Stimulated activated naive CD4-positive, alpha-beta T cell (primary cell): Measurements from ENCODE around the gene METAP1.
"Not testable (repeated sequence)": the region's sequence is repeated elsewhere in the genome, so short reads cannot be mapped to it uniquely, and the experiment has no call there.

Source experiments
- DNase-seq, 6 experiments: peaks; one replicate each; lab custom pipeline; 2025; lab: John Stamatoyannopoulos, UW

METAP1 gene

DNA sequence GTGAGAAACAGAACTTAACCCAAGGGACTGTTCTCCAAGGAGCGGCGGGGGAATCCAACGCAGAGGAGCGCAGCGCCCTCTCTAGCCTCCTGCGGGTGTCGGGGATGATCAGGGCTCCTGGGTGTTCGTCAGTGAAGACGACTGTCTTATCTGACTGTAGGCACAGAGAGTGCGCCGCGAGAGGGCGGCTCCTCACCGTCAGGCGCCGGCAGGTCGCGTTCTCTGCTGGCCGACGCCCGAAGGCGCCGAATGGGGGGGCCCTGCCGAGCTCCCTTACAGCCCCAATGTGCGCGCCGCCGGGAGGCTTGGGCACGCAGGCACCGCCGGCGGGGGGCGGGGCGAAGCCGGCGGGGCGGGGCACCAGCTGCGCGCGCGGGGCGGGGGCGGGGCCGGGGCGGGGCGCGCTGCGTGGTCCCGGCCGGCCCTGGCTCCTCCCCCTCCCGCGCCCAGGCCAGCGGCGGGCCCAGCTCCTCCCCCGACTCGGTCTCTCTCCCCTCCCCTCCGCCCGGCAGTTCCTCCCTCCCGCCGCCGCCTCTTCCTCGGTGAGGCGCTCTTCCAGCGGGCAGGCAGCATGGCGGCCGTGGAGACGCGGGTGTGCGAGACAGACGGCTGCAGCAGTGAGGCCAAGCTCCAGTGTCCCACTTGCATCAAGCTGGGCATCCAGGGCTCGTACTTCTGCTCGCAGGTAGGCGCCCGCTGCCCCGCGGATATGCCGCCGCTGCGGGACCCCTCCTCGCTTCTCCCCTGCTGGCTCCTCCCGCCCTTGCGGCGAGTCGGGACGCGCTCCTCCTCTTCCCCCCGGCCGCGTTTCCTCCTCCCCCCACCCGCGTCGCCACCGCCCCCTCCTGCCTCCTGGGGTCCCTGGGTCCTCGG is at the start of gene METAP1:
TSS of gene METAP1 (plus strand) at position 539 of the 873 bp plus-strand sequence. CDS start at position 572, 33 bp downstream.
- peak; percentile 95 to 97 (median 95) for DNase-seq

DNA sequence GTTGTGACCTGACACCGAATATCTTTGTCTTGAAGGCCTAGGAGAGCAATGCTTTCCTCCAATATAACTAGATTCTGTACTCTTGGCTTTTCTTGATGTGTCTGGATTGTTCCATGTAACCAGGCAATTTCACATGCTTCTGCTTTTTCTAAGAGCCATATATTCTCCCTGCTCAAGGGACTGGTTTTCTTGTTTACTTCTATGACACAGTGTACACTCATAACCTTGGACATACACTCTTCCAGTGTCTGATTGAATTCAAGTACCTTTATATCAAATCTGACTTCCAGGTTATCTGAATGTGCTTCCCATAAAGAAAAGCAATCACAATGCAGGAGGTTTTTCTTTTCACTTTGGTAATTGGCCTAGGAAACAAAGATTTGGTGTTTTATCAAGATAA is 49.2 kb upstream of the METAP1 start:
- no peak for DNase-seq

DNA sequence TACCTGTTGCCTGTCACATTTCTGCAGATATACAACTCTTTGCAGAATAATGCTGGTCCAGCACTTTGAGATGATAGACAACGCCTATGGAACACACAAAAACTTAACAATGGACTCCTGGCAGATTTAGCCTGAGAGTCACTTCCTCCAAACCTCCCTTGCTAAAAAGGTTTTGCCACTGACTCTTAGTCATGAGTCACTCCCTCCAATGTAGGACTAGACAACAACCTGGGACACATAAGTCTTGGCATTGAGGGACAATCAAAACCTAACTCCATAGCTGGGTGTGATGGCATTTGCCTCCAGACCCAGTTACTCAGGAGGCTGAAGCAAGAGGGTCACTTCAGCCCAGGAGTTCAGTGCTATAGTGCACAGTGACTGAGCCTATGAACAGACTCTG is 44.6 kb upstream of the METAP1 start:
- DNase-seq, result no peak

DNA sequence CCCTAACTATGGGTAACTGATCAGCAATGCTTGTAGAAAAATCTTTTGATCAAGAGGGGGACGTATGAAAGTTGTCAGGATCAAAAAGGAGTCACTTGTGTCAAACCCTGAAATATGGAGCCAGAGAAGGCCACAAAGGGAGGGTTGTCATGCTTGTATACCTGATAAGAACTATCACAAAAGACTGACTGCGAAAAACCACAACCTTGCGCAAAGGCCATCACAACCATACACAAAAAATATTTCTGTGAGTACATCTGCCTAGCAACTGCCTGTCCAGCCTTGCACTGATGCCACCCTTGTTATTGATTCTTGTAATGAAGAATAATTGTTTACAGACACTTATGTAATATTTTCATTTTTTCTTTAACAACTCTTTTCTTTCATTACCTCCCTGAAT is 43.8 kb upstream of the METAP1 start:
- no peak for DNase-seq

DNA sequence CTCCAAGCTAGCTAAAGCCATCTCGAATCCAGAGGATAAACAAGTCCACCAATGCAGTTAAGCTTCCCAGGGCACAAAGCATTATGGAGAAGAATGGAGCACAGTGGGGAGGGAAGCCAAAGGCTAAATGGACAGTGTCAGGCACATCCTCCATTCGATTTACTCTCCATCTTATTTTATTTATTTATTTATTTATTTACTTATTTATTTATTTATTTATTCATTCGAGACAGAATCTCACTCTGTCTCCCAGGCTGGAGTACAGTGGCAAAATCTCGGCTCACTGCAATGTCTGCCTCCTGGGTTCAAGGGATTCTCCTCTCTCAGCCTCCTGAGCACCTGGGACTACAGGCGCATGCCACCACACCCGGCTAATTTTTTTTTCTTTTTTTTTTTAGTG is 40.3 kb upstream of the METAP1 start:
- DNase-seq, result no peak

DNA sequence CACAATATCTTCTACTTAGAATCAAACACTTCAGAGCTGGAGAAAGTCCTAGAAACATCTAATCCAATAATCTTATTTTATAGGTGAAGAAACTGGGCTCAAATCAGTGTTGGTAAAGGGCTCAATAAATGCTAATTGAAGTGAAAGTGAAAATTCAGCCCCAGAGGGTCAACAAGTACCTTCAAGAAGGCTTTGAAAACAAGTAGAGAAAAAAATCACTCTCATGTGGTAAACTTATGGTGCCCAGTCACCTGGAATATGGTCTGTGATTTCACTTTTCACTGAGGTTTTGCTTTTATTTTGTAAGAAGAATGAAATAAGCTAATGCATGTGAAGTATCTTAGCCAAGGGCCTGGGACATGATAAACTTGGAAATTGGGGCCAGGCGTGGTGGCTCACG is 37.5 kb upstream of the METAP1 start:
- DNase-seq, result no peak

DNA sequence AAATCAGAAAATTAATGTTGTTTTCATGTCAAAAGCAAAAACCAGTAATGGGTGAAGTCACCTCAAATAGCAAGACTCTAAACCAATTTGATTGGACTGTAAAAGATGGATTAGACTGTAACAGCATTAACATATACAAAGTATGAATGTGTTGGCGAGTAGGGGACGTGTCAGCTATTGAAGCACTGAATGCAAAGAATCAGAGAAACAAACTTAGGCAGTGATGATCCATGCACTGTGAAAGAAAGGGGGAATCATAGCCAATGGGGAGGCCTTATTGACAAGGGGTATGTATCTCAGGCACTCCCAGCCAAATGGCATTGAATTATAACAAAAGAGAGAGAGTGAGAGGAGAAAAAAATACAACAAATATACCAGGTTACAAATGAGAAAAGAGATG is 36.1 kb upstream of the METAP1 start:
- no peak for DNase-seq

DNA sequence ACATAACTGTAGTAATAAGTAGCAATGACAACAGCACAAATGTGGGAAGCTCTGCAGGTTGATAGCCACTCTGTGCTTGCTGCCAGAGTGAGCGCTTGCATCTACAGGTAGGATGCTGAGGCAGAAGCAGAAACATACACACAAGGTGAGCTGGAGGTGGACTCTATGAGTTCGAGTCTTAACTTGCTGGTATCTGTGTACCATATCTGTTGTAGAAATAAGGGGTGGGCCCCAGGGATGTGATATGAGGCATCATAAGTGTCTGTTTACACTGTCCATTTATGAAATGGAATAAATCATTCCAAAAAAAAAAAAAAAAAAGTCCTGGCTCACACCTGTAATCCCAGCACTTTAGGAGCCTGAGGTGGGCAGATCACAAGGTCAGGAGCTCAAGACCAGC is 33.8 kb upstream of the METAP1 start:
- DNase-seq, result no peak

DNA sequence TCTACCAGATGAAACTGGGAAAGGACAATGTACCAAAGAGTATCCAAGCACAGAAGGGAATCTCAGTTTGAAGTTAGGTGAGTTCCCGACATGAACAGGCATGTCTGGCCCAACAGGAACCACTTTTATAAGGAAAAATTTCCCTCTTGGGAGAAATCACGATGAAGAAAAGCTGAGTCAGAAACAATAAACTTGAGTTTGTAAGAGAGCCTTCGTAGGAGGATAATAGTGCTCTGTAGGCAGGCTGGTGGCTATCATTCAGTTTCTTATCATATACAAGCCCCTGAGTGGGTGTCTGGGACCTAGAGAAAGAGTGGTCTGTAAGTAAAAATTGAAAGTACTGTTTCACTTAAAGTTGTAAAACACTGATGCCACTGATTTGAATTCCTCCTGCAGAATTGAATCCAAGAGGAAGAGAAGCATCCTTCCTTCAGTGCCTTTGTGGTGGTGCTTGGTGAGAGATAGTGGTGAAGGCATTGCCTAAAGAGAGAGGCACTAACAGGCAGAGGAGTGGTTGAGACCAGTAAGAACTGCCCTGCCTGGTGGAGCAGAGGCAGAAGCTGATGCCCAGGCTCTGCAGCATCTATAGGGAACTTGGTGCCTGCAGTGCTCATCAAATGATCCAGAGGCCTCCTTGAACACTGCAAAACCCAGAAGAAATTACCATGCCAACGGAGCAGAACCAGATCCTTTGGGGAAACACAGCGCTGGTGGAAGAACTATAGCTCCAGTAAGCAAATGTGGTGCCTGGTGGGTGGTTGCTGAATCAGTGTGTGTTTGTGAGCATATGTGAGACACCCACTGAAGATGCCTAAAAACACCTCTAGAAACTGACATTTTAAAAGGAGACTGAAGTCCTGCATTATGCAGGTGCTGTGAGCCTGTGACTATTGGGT is 31.7 kb upstream of the METAP1 start:
- no peak for DNase-seq

DNA sequence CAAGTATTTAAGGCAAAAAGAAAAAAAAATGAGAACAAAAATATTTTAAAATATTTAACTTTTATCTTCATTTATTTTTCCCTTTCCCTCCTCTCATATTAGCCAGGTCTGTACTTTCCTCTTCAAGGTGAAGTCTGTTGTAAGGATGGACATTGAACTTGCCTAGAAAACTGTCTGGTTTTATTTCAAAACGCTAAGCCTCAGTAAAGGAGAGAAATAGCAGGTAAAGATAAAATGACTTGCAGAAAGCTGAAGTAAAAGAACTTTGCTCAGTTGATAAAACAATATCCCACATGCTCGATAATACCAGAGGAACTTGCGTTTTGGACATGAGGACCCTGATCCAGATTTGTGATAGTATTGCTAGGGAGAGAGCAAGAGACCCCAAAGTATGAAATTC is 28.6 kb upstream of the METAP1 start:
- DNase-seq, result no peak

DNA sequence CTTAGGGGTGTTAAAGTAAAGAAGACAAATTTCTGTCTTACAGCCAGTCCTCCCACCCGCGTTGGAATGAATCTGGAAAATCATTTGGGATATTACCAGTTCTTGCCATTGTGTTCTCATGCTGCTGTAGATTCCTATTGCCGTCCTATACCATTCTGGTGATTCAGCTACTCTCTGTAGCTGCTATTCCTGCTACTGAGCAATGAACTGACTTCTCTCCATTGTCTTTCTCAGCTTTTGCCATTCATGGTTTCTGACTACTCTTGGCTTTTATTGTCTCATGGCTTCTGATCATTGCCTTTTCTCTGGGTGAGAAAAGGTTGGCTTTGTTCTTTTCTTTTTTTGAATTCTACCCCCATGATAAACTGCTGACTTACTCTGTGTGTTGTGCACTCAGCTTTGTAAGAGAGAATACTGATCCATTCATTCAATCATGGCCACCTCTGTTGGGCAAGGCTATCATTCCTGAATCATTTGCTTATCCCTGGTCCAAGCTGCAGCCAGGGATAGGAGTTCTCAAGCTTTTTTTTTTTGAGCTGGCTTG is 27.7 kb upstream of the METAP1 start:
- DNase-seq, result no peak

DNA sequence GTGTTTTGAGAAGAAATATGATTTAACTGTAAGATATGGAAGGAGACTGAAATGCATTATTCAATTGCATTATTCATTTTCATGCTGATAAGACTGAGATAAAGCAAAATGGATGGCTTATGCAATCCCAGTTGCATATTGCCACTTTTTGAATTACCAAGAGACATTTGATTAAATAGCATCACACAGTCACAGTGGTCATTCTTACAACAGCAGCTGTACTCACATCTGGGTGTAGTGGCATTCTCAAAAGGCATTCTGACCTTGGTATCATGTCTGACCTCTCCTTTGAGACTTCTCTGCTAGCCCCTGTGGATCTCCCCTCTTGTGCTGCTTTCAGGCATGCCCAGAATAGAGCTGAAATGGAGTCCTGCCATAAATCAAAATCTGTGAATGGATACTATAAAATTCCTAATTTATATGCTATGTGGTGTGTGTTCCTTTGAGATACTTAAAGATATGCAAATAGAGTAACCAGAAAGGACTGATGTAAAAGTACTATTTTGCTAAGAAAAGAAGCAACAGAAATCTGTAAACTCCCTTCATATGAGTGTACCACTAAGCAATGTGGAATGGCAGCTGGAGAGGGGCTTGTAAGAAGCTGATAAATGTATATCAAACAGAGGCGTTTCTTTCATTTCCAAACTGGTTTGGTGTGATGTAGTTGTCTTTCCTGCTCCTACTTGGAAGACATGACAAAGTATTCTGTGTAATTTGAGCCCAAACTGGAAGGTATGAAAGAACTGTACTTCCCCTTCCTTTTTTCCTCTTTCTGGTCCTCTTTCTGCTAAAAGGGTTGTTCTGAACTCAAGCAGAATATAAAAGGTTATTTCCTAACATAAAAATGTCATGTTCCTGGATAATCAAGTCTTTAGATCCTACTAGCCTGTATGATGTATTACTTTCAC is 25.4 kb upstream of the METAP1 start:
- no peak for DNase-seq

DNA sequence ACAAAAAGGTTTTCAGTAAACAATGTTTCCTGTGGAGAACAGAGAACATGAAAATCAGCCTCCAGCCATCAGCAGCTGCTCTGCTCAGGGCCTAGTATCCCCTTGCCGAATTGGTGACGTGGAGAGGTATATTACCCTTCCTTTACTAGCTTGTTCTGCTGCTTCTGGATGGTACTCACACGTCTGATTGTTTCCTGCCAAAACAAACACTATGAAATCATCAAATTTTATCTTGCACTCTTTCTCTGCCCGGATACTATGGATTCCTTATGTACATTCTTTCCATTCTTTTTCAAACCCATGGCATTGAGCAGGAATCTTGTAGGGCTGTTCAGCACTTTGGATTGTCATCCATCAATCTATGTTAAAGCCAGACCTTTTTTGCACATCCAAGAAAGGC is 18.8 kb upstream of the METAP1 start:
- DNase-seq, result no peak

DNA sequence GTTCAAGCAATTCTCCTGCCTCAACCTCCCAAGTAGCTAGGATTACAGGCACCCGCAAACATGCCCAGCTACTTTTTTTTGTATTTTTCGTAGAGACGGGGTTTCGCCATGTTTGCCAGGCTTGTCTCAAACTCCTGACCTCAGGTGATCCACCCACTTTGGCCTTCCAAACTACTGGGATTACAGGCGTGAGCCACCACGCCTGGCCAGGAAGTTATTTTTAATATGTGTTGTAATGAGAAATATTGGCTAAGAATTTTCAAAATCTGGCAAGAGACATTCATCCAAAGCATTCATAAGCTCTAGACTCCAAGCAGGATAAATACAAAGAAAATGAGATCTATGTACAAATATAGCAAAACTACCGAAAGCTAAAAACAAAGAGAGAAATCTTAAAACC is 18.0 kb upstream of the METAP1 start:
- no peak for DNase-seq

DNA sequence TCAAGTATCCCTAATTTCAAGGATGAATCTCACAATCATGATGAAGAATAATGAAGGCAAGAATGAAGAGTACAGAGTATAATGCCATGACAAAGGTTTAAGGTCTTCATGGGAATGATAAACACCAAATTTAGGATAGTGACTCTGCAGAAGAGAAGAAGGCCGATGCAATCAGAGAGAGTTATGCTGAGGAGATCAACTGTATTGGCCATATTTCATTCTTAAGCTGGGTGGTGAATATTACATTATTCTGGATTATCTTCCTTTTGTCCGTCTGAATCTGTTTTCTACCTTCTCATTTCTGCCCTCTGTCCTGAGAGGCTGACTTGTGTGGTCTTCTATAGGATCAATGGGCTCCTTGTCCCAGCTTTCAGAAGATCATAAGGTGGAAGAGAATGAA is 7.8 kb upstream of the METAP1 start:
- no peak for DNase-seq

DNA sequence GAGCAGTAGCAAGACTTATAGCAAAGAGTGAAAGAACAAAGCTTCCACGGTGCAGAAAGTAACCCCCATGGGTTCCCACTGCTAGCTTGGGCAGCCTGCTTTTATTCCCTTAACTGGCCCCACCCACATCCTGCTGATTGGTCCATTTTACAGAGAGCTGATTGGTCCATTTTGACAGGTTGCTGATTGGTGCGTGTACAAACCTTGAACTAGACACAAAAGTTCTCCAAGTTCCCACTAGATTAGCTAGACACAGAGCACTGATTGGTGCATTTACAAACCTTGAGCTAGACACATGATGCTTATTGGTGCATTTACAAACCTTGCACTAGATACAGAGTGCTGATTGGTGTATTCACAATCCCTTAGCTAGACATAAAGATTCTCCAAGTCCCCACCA is 2.7 kb upstream of the METAP1 start:
- DNase-seq, result not testable (repeated sequence)

DNA sequence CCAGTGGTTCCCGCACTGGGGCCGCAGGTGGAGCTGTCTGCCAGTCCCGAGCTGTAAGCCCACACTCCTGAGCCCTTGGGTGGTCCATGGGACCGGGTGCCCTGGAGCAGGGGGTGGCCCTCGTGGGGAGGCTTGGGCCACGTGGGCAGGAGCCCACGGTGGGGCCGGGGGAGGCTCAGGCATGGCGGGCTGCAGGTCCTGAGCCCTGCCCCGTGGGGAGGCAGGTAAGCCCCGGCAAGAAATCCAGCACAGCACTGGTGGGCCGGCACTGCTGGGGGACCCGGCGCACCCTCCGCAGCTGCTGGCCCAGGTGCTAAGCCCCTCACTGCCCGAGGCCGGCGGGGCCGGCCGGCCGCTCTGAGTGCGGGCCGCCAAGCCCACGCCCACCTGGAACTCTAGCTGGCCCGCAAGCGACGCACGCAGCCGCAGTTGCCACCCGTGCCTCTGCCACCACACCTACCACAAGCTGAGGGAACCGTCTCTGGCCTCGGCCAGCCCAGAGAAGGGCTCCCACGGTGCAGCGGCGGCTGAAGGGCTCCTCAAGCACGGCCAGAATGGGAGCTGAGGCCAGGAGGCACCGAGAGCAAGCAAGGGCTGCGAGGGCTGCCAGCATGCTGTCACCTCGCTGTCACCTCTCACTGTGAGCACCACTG is 2.0 kb upstream of the METAP1 start:
- no peak for DNase-seq

DNA sequence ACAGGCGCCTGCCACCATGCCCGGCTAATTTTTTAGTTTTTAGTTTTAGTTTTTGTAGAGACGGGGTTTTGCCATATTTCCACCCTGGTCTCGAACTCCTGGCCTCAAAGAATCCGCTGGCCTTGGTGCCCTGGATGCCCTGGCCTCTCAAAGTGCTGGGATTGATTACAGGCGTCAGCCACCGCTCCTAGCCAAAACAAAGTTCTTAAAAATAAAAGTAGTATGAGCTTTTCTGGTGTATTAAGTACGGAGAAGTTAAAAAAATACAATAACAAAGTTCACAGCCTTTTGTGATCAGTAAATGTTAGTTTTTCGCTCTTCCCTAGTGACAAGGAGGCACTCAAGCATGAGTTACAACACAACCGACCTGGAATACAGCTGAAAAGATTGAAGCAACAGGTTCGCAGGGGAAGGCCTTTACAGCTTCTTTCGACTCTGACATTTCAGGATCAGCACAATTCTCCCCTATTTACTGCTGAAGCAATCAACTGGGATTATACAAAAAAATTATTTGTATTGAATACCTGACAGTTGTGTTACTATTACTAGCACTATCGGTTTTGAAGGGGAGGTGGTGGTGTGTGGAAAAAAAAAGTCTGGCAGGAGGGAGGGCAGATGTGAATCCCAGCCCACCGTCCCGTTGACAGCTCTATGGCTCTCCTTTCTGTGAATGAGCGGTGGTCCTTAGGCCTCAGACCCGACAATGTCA is 893 bp upstream of the METAP1 start:
- no peak for DNase-seq

DNA sequence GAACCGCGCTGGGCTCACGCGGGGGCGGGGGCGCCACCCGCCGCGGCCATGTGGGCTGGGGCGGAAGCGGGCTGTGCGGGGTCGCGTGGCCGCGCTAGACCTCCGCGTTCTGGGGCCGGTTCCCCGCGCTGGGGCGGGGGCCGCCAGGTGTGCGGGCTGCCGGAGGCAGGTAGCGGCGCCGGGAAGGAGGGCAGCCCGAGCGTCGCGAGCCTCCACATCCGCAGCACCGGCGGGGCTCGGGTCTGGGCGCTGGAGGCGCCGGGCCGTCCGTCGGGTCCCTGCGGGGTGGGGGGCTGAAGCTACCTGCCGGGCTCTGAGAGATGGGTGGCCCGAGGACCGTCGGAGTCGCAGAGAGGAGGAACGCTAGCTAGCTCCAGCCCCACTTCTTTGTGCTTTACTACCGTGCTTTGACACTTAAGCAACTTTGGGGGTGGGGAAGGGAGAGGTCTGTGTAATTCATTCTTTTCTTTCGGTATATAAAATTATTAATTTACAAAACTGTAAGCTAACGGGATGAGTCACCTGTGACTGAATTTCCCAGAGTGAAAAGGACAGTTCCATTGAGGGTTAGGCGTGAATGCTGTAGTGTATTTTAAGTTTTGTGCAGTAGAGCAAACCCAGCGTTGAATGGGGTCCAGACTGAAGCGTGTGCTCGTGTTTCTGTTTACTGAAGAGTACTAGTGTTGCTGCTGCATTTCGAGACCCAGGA is 689 bp downstream of the METAP1 start:
- peak in 2 of 6 experiments; percentile 37 to 41 for DNase-seq

DNA sequence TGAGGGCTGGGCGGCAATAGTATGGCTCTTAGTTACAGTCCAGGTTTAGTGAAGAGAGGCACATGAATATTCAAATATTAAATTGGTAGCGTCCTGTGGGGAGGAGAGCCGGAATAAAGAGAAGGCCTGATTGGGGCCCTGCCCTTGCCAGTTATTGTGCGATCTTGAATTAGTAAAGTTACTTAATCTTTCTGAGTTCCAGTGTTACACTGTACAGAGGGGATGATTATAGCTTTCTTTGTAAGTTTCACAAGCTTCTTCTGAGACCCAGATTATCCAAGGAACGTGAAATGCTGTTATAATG is 1.2 kb downstream of the METAP1 start:
- no peak for DNase-seq
